Measurements from ENCODE around the gene NT5C2. TPM values are rescaled to one million over a fixed set of nuclear protein-coding genes. Genes with fewer than 3 reads are reported as not detected.

The NT5C2 gene
- total and polyA plus RNA-seq, 2 donors (not counting 1 experiment from before 2014, with no cell fraction given) = 74.3 to 82.2 TPM

GRCh38 chr10:103045961-103046360 is 147.1 kb downstream of the NT5C2 start:
- DNase-seq (ENCODE audit: low read depth in 2 of 2) = no peak
- no peak overlapping the region for H3K4me2 ChIP-seq (ENCODE audit: extremely low read depth, insufficient read depth, low read length)
- TF ChIP-seq CTCF (conservative IDR thresholded peaks at IDR 0.05 in 1 of 2, IDR thresholded peaks at IDR 0.05 in 1 of 2; ENCODE audit: low read depth in 1 of 2, low read length in 2 of 2) = no peak
- no peak for TF ChIP-seq EZH2 (IDR thresholded peaks at IDR 0.05; ENCODE audit: low read length, missing control alignments)
- H3K36me3 ChIP-seq (ENCODE audit: control insufficient read depth, insufficient read depth, low read length) = no peaks in the 10 kb centered on the region
- no peak overlapping the region for H3K27ac ChIP-seq (ENCODE audit: insufficient read depth, low read length)
- H3K9me3 ChIP-seq (ENCODE audit: control insufficient read depth, insufficient read depth, low read depth, low read length) = no peaks in the 10 kb centered on the region
- no peak overlapping the region for H3K9ac ChIP-seq (ENCODE audit: insufficient read depth, low read length)
- H3K4me1 ChIP-seq (ENCODE audit: control insufficient read depth, extremely low read depth, insufficient read depth, low read length) = peaks cover 2% of the 10 kb centered on the region
- no peak overlapping the region for H3K4me3 ChIP-seq (replicated peaks in 1 of 4; ENCODE audit: control extremely low read depth in 1 of 4, insufficient read depth in 1 of 4, low read depth in 3 of 4, low read length in 4 of 4)
- no peaks in the 10 kb centered on the region for H3K27me3 ChIP-seq (ENCODE audit: control insufficient read depth, insufficient read depth, low read length)
- H3K79me2 ChIP-seq (ENCODE audit: control insufficient read depth, insufficient read depth, low read length) = no peaks in the 10 kb centered on the region
- H2AFZ ChIP-seq (ENCODE audit: low read length) = no peak overlapping the region
- no peaks in the 10 kb centered on the region for H4K20me1 ChIP-seq (ENCODE audit: control insufficient read depth, extremely low read depth, insufficient read depth, low read length)

- Histone ChIP-seq H2AFZ (ENCODE audit: low read length) (no peak overlapping the region), H3K4me2 (ENCODE audit: extremely low read depth, insufficient read depth, low read length) (peak overlapping the region; percentile 58), H4K20me1 (ENCODE audit: control insufficient read depth, extremely low read depth, insufficient read depth, low read length) (no peaks in the 10 kb centered on the region), H3K27ac (ENCODE audit: insufficient read depth, low read length) (peak overlapping the region; percentile 46), H3K4me3 (replicated peaks in 1 of 4; ENCODE audit: control extremely low read depth in 1 of 4, insufficient read depth in 1 of 4, low read depth in 3 of 4, low read length in 4 of 4) (no peak overlapping the region), H3K4me1 (ENCODE audit: control insufficient read depth, extremely low read depth, insufficient read depth, low read length) (peaks cover 2% of the 10 kb centered on the region), H3K9me3 (ENCODE audit: control insufficient read depth, insufficient read depth, low read depth, low read length) (no peaks in the 10 kb centered on the region), H3K79me2 (ENCODE audit: control insufficient read depth, insufficient read depth, low read length) (no peaks in the 10 kb centered on the region), H3K9ac (ENCODE audit: insufficient read depth, low read length) (no peak overlapping the region), H3K27me3 (ENCODE audit: control insufficient read depth, insufficient read depth, low read length) (no peaks in the 10 kb centered on the region), H3K36me3 (ENCODE audit: control insufficient read depth, insufficient read depth, low read length) (no peaks in the 10 kb centered on the region)
- TF ChIP-seq EZH2 (IDR thresholded peaks at IDR 0.05; ENCODE audit: low read length, missing control alignments) = no peak
- TF ChIP-seq CTCF (conservative IDR thresholded peaks at IDR 0.05 in 1 of 2, IDR thresholded peaks at IDR 0.05 in 1 of 2; ENCODE audit: low read depth in 1 of 2, low read length in 2 of 2) = no peak
- peak; percentile 36 to 88 for DNase-seq (ENCODE audit: low read depth in 2 of 2)
These were observed 148.1 kb downstream of the NT5C2 start for GRCh38 chr10:103044942-103045489.

- DNase-seq (ENCODE audit: low read depth in 2 of 2) = no peak
- Histone ChIP-seq H3K36me3 (ENCODE audit: control insufficient read depth, insufficient read depth, low read length) (no peaks in the 10 kb centered on the region), H3K27ac (ENCODE audit: insufficient read depth, low read length) (no peak overlapping the region), H3K27me3 (ENCODE audit: control insufficient read depth, insufficient read depth, low read length) (no peaks in the 10 kb centered on the region), H2AFZ (ENCODE audit: low read length) (no peak overlapping the region), H3K4me1 (ENCODE audit: control insufficient read depth, extremely low read depth, insufficient read depth, low read length) (peaks cover 2% of the 10 kb centered on the region), H3K9me3 (ENCODE audit: control insufficient read depth, insufficient read depth, low read depth, low read length) (no peaks in the 10 kb centered on the region), H3K79me2 (ENCODE audit: control insufficient read depth, insufficient read depth, low read length) (no peaks in the 10 kb centered on the region), H3K4me2 (ENCODE audit: extremely low read depth, insufficient read depth, low read length) (no peak overlapping the region), H4K20me1 (ENCODE audit: control insufficient read depth, extremely low read depth, insufficient read depth, low read length) (no peaks in the 10 kb centered on the region), H3K9ac (ENCODE audit: insufficient read depth, low read length) (no peak overlapping the region), H3K4me3 (replicated peaks in 1 of 4; ENCODE audit: control extremely low read depth in 1 of 4, insufficient read depth in 1 of 4, low read depth in 3 of 4, low read length in 4 of 4) (no peak overlapping the region)
- no peak for TF ChIP-seq CTCF (conservative IDR thresholded peaks at IDR 0.05 in 1 of 2, IDR thresholded peaks at IDR 0.05 in 1 of 2; ENCODE audit: low read depth in 1 of 2, low read length in 2 of 2)
- TF ChIP-seq EZH2 (IDR thresholded peaks at IDR 0.05; ENCODE audit: low read length, missing control alignments) = no peak
These were observed 150.2 kb downstream of the NT5C2 start for GRCh38 chr10:103042908-103043307.

Measured in fibroblast of lung (primary cell).